ENCODE measurements around the gene KRT7. TPM values are rescaled to one million over a fixed set of nuclear protein-coding genes. Genes with fewer than 3 reads are reported as not detected.

Gene KRT7
- total RNA-seq, 1 experiment from 2014 or later, result 10.0 TPM

DNA sequence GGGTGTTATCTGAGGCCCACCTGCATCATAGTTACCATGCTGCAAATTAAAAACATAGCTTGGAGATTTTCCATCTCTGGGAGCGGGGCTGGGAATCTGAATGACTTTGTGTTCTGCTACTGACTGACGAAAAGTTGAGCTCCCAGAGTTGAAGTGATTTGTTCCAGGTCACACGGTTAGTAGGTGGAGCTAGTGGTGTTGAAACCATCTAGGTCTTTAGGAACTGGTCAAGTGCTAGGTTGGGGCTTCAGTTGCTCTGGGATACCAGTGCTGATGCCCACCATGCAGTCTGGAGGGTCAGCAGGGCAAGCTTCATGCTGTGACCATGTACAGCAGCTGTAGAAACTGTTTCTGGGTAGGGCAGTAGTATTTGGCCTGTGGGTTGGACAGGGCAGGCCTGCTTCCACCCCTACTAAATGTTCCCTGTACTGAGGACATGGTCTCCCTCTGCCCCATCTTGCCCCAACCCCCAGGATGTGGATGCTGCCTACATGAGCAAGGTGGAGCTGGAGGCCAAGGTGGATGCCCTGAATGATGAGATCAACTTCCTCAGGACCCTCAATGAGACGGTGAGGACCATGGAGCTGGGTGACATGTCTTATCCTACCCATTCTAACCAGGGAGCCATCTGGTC lies 5.3 kb downstream of the KRT7 start:
- no peak overlapping the region for H3K4me2 ChIP-seq (ENCODE audit: insufficient read depth, insufficient read length, low read length)
- Mint-ChIP-seq H3K9me3 (no peaks in the 10 kb centered on the region; a peak in 1 of 5 replicates), H3K4me3 (0 out of 5 replicates have a peak overlapping the region, but pooled peaks of 1 of the 2 experiments have one; percentile 14), H3K4me1 (peaks cover 45 to 53% of the 10 kb centered on the region in 2 experiments), H3K27me3 (ENCODE audit: low read depth) (peaks cover 44% of the 10 kb centered on the region), H3K27ac (peak overlapping the region in 2 of 3 experiments; percentile 34 to 59; a peak in 2 of 7 replicates), H3K36me3 (ENCODE audit: insufficient read depth in 1 of 3, low read depth in 3 of 3) (peaks cover 2 to 42% (median 3%) of the 10 kb centered on the region in 3 experiments; a peak in 5 of 7 replicates)
- no peak overlapping the region for H2BK20ac ChIP-seq (ENCODE audit: low read depth, low read length, poor library complexity, severe bottlenecking)
- DNase-seq, result no peak
- H3T11ph ChIP-seq (ENCODE audit: low read length), result no peak overlapping the region
- H4K91ac ChIP-seq (ENCODE audit: insufficient read length, low read depth, low read length), result no peak overlapping the region
- no peak overlapping the region for H3K9ac ChIP-seq (ENCODE audit: extremely low read depth, insufficient read length, low read length)
- no peak overlapping the region for H3K14ac ChIP-seq (ENCODE audit: insufficient read depth, low read length)
- H3K4me1 ChIP-seq (ENCODE audit: insufficient read depth, low read length), result peaks cover 10% of the 10 kb centered on the region
- H3K27ac ChIP-seq (ENCODE audit: insufficient read length, low read depth, low read length), result no peak overlapping the region
- no peaks in the 10 kb centered on the region; the same call in 1 of the 2 replicates for H3K27me3 ChIP-seq (ENCODE audit: insufficient read depth, low read length)
- H4K20me1 ChIP-seq (ENCODE audit: control insufficient read depth, insufficient read depth, insufficient read length), result no peaks in the 10 kb centered on the region
- no peak overlapping the region for H2BK5ac ChIP-seq (ENCODE audit: insufficient read length, low read length)
- no peaks in the 10 kb centered on the region for H3K9me3 ChIP-seq (ENCODE audit: control insufficient read depth, low read depth, low read length)
- H4K5ac ChIP-seq (ENCODE audit: insufficient read length, low read depth, low read length), result no peak overlapping the region
- H2BK15ac ChIP-seq (ENCODE audit: low read depth, low read length), result no peak overlapping the region
- H2BK12ac ChIP-seq (ENCODE audit: insufficient read length, low read depth, low read length), result no peak overlapping the region
- H3K56ac ChIP-seq (ENCODE audit: insufficient read length, low read depth, low read length), result no peak overlapping the region
- H3K79me1 ChIP-seq (ENCODE audit: insufficient read depth, low read depth, low read length, poor library complexity, severe bottlenecking), result no peaks in the 10 kb centered on the region
- H3K23me2 ChIP-seq (ENCODE audit: insufficient read length, low read depth, low read length, poor library complexity, severe bottlenecking), result peaks cover 5% of the 10 kb centered on the region
- H3K23ac ChIP-seq (ENCODE audit: insufficient read length, low read depth, low read length), result no peak overlapping the region
- no peaks in the 10 kb centered on the region for H3K79me2 ChIP-seq (ENCODE audit: insufficient read depth, low read length)
- no CpG with 5 or more reads among the region's 4 CpGs for WGBS (ENCODE audit: extremely low coverage, insufficient read length, low lambda C conversion rate)
- H4K8ac ChIP-seq (replicated peaks; ENCODE audit: insufficient read length, low read depth, low read length), result no peak overlapping the region
- TF ChIP-seq CTCF (conservative IDR thresholded peaks at IDR 0.05), result no peak
- H2AK5ac ChIP-seq (ENCODE audit: insufficient read length, low read length), result no peak overlapping the region
- no peak overlapping the region for H3K4ac ChIP-seq (ENCODE audit: low read depth, low read length)
- H3K18ac ChIP-seq (ENCODE audit: insufficient read length, low read depth, low read length), result no peak overlapping the region
- H2BK120ac ChIP-seq (ENCODE audit: low read depth, low read length, poor library complexity, severe bottlenecking), result no peak overlapping the region
- no peak overlapping the region for H2AFZ ChIP-seq (ENCODE audit: low read length)
